ENCODE data around the gene ZNF699. TPM values are rescaled to one million over a fixed set of nuclear protein-coding genes. Genes with fewer than 3 reads are reported as not detected.
A peak's percentile ranks its signal among the peaks of the same experiment; 100 is the strongest.

Gene ZNF699
- total and polyA plus RNA-seq, 2 donors (not counting 1 experiment from before 2014, with no cell fraction given): 5.2 to 17.3 TPM

GRCh38 chr19:9323919-9324583 lies 14.4 kb upstream of the ZNF699 start, which contains the start of gene ZNF559:
Gene ZNF559 (plus strand): TSS chr19:9324179. CDS start chr19:9338550, 14,371 bp downstream.
- Histone ChIP-seq H2AFZ (ENCODE audit: insufficient read depth, low read depth, low read length, poor library complexity, severe bottlenecking) (peak within 1 kb of the TSS; percentile 89), H3K9me3 (ENCODE audit: control extremely low read depth in 1 of 3, control insufficient read depth in 2 of 3, insufficient read depth in 1 of 3, low read length in 2 of 3) (peaks cover 6 to 54% (median 35%) of the 10 kb centered on the region in 3 donors), H3K4me3 (ENCODE audit: control extremely low read depth in 1 of 5, extremely low read depth in 1 of 5, insufficient read depth in 1 of 5, low read depth in 2 of 5, low read length in 4 of 5) (peak within 1 kb of the TSS; percentile 72 to 88 (median 79)), H3K36me3 (replicated peaks in 1 of 2; ENCODE audit: control extremely low read depth in 1 of 2, control insufficient read depth in 1 of 2, extremely low read depth in 1 of 2, insufficient read depth in 2 of 2, low read length in 1 of 2) (peaks cover 2 to 5% of the 10 kb centered on the region in 2 experiments), H3K79me2 (ENCODE audit: control insufficient read depth, insufficient read depth, low read length) (peaks cover 38% of the 10 kb centered on the region), H3K27me3 (replicated peaks in 1 of 4; ENCODE audit: control extremely low read depth in 1 of 4, control insufficient read depth in 3 of 4, insufficient read depth in 4 of 4, low read length in 3 of 4) (no peaks in the 10 kb centered on the region), H3K27ac (ENCODE audit: low read length in 2 of 2) (peak within 1 kb of the TSS; percentile 78 to 81), H3K9ac (ENCODE audit: low read length) (peak within 1 kb of the TSS; percentile 77), H3K4me1 (ENCODE audit: control insufficient read depth in 2 of 2, insufficient read depth in 2 of 2, low read length in 2 of 2) (peaks cover 11 to 17% of the 10 kb centered on the region in 2 donors), H3K4me2 (replicated peaks; ENCODE audit: low read depth, low read length, poor library complexity, severe bottlenecking) (peak within 1 kb of the TSS; percentile 89), H4K20me1 (ENCODE audit: control insufficient read depth, insufficient read depth, low read length, poor library complexity, severe bottlenecking) (no peaks in the 10 kb centered on the region)
- intact Hi-C loops (cut with micrococcal nuclease): loop anchor here (1.0 to 5.0 kb wide), 5 partner anchors 14 to 495 kb away; partner anchors contain the start of genes FBXL12, ZNF317 and ZNF426
- ATAC-seq (ENCODE audit: low read depth) (peak; percentile 89), DNase-seq (peak; percentile 98)
- peaks cover 15% of the 10 kb centered on the region for H3K9me3 Mint-ChIP-seq (ENCODE audit: insufficient read depth)
- POLR2A ChIA-PET: interaction anchor here (1.0 kb wide), 1 partner anchor 15 kb away, joined by 3 read pairs; the partner anchor contains the start of gene ZNF699
- under 1% methylated on average over 41 of the region's 48 CpGs for WGBS (ENCODE audit: insufficient coverage)
- peaks cover 24% of the 10 kb centered on the region for H3K4me1 Mint-ChIP-seq
- peak within 1 kb of the TSS; percentile 96 for H3K27ac Mint-ChIP-seq
- CTCF ChIA-PET: interaction anchor here (0.8 to 2.1 kb wide), 6 partner anchors 11 to 445 kb away, joined by 3 to 13 read pairs (median 4); partner anchors contain the start of genes ZNF266, ZNF699 and ZNF846
- peak within 1 kb of the TSS; percentile 96 for H3K4me3 Mint-ChIP-seq
- TF ChIP-seq EZH2 (IDR thresholded peaks at IDR 0.05; ENCODE audit: borderline replicate concordance, insufficient read depth, low read depth, low read length, poor library complexity, severe bottlenecking): no peak
- peak; percentile 59 for TF ChIP-seq CTCF (IDR thresholded peaks at IDR 0.05)
- H3K27me3 Mint-ChIP-seq: no peaks in the 10 kb centered on the region
